HL-60 (cell line): ENCODE measurements around the gene EHBP1.

Experiments used
- DNase-seq, 2 experiments: peaks; one replicate each; pipeline ENCODE4 v3.0.0-alpha.2; 2010 to 2020; ENCODE audit warnings: low read depth in 1 of 2, low spot score in 1 of 2
- H3K27ac ChIP-seq: fragments of 250-450 bp; sonication (Bioruptor Pico); replicated peaks from 2 replicates; pipeline ENCODE4 v1.5.1; 2020; ENCODE audit warnings: mild to moderate bottlenecking, moderate library complexity
- H3K27me3 ChIP-seq: fragments of 250-450 bp; sonication (Bioruptor Pico); 2 replicates; pipeline ENCODE4 v1.5.1; 2021; ENCODE audit warnings: mild to moderate bottlenecking, moderate library complexity; ENCODE audit not compliant: insufficient read depth, poor library complexity, severe bottlenecking
- H3K4me3 ChIP-seq: replicated peaks from 2 replicates; pipeline ENCODE4 v1.5.1; 2011; ENCODE audit warnings: mild to moderate bottlenecking, control low read depth, low read length; ENCODE audit not compliant: insufficient read depth
- CTCF ChIP-seq: IDR thresholded peaks from one replicate; pipeline ENCODE4 v1.5.1; 2011; ENCODE audit warnings: low read length, control low read depth, inconsistent platforms; ENCODE audit not compliant: insufficient read depth
- GABPA ChIP-seq: IDR thresholded peaks from 2 replicates; pipeline ENCODE4 v1.6.1; 2012; ENCODE audit warnings: low read depth
- POLR2AphosphoS5 ChIP-seq: IDR thresholded peaks from 2 replicates; pipeline ENCODE4 v1.6.1; 2012; ENCODE audit warnings: low read depth
- REST ChIP-seq: IDR thresholded peaks from 2 replicates; pipeline ENCODE4 v1.6.1; 2012; ENCODE audit warnings: low read depth; ENCODE audit not compliant: insufficient replicate concordance
- SPI1 ChIP-seq: IDR thresholded peaks from 2 replicates; pipeline ENCODE4 v1.6.1; 2012; ENCODE audit warnings: low read depth, mild to moderate bottlenecking, borderline replicate concordance

The EHBP1 gene

GRCh38 chr2:62665446-62665845 lies 40.1 kb upstream of the EHBP1 start:
- Histone ChIP-seq H3K4me3 (no peak overlapping the region), H3K27ac (no peak overlapping the region), H3K27me3 (no peaks in the 10 kb centered on the region)
- no peak for DNase-seq
- TF ChIP-seq CTCF (no peak), POLR2AphosphoS5 (no peak), GABPA (no peak), REST (no peak), SPI1 (no peak)

GRCh38 chr2:62669180-62669579 lies 36.3 kb upstream of the EHBP1 start:
- Histone ChIP-seq H3K4me3 (no peak overlapping the region), H3K27me3 (no peaks in the 10 kb centered on the region), H3K27ac (no peak overlapping the region)
- DNase-seq = no peak
- no peak for TF ChIP-seq POLR2AphosphoS5
- TF ChIP-seq GABPA = no peak
- TF ChIP-seq SPI1 = no peak
- no peak for TF ChIP-seq REST
- TF ChIP-seq CTCF = no peak

- TF ChIP-seq POLR2AphosphoS5 = no peak
- DNase-seq = no peak
- H3K27ac ChIP-seq = no peak overlapping the region
Observed at GRCh38 chr2:62672601-62673000, 32.9 kb upstream of the EHBP1 start.

GRCh38 chr2:62675062-62675461 lies 30.5 kb upstream of the EHBP1 start:
- TF ChIP-seq POLR2AphosphoS5 (no peak), REST (no peak), SPI1 (no peak), CTCF (no peak), GABPA (no peak)
- Histone ChIP-seq H3K27me3 (no peaks in the 10 kb centered on the region), H3K4me3 (no peak overlapping the region), H3K27ac (no peak overlapping the region)
- DNase-seq = no peak

More at GRCh38 chr2:62672601-62673000, 32.9 kb upstream of the EHBP1 start:
- Histone ChIP-seq H3K27me3 (no peaks in the 10 kb centered on the region), H3K4me3 (no peak overlapping the region)
